PC-9 (cell line): Measurements from ENCODE around the gene AFAP1.

Experiments
- EZH2 ChIP-seq: fragments of 200-600 bp; sonication (generic); IDR thresholded peaks from 2 replicates; pipeline ENCODE4 v1.8.0; 2017; ENCODE audit warnings: antibody characterized with exemption, low read depth
- TF ChIP-seq, protein P1 (sequence below): fragments of 200-600 bp; sonication (generic); conservative IDR thresholded peaks from 2 replicates; pipeline ENCODE4 v1.6.1; 2017; ENCODE audit warnings: mixed run types, antibody characterized with exemption, mild to moderate bottlenecking, moderate library complexity

DNA sequence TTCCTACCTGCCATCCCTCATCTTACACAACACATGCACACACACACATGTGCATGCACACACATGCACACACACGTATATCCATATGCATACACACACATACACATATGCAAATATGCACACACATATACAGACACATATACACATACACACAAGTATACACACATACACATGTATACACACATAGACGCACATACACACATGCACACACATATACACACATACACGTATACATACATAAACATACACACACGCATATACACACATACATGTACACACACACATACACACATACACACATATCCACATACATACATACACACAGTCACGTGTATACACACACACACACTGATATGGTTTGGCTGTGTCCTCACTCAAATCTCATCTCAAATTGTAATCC, 37.0 kb upstream of the AFAP1 start:
- no peak for TF ChIP-seq EZH2
- TF ChIP-seq, protein P1, sequence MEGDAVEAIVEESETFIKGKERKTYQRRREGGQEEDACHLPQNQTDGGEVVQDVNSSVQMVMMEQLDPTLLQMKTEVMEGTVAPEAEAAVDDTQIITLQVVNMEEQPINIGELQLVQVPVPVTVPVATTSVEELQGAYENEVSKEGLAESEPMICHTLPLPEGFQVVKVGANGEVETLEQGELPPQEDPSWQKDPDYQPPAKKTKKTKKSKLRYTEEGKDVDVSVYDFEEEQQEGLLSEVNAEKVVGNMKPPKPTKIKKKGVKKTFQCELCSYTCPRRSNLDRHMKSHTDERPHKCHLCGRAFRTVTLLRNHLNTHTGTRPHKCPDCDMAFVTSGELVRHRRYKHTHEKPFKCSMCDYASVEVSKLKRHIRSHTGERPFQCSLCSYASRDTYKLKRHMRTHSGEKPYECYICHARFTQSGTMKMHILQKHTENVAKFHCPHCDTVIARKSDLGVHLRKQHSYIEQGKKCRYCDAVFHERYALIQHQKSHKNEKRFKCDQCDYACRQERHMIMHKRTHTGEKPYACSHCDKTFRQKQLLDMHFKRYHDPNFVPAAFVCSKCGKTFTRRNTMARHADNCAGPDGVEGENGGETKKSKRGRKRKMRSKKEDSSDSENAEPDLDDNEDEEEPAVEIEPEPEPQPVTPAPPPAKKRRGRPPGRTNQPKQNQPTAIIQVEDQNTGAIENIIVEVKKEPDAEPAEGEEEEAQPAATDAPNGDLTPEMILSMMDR, result no peak
